IMR-90 (cell line): Measurements from ENCODE around the gene MAP1LC3C. TPM values are rescaled to one million over a fixed set of nuclear protein-coding genes. Genes with fewer than 3 reads are reported as not detected.

Source experiments
- ATAC-seq: fragments of 200-7000 bp; cut with Tn5 transposase; 2 replicates; pipeline ENCODE4 v1.9.1; 2020; ENCODE audit warnings: low read depth, mild to moderate bottlenecking, moderate library complexity
- BruUV-seq: library from RNA; stranded (reverse); fragments of 400-500 nt; replicated peaks from 2 replicates; lab custom pipeline; 2021; lab: Mats Ljungman, UMichigan
- CTCF ChIA-PET: fragments of 300-600 bp; formaldehyde crosslinking; extraction: SDS; loops from one replicate; lab custom pipeline; 2021; ENCODE audit warnings: antibody characterized with exemption; lab: Yijun Ruan, JAX
- POLR2A ChIA-PET: fragments of 300-600 bp; sonication (Branson Sonifier 250); formaldehyde crosslinking; loops from one replicate; lab custom pipeline; 2022; ENCODE audit warnings: antibody characterized with exemption; ENCODE audit not compliant: unreplicated experiment; lab: Charles Lee
- DNase-seq: peaks from one replicate; pipeline ENCODE4 v3.0.0; 2013
- H2AFZ ChIP-seq: replicated peaks from 2 replicates; pipeline ENCODE3; 2013; ENCODE audit warnings: low read length, mild to moderate bottlenecking; ENCODE audit not compliant: poor library complexity
- H2AK5ac ChIP-seq: 2 replicates; pipeline ENCODE4 v1.6.1; 2013; ENCODE audit warnings: low read depth, low read length, inconsistent platforms
- H2AK9ac ChIP-seq: replicated peaks from 2 replicates; pipeline ENCODE3; 2013; ENCODE audit warnings: mild to moderate bottlenecking, low read depth, low read length, moderate library complexity; ENCODE audit not compliant: poor library complexity
- H2BK120ac ChIP-seq: 2 replicates; pipeline ENCODE4 v1.6.1; 2013; ENCODE audit warnings: low read depth, low read length, inconsistent platforms
- H2BK15ac ChIP-seq: 3 replicates; pipeline ENCODE4 v1.6.1; 2013; ENCODE audit warnings: low read depth, low read length, inconsistent platforms
- H2BK20ac ChIP-seq: 2 replicates; pipeline ENCODE4 v1.6.1; 2013; ENCODE audit warnings: low read depth, mild to moderate bottlenecking, inconsistent platforms, low read length, moderate library complexity
- H2BK5ac ChIP-seq: 2 replicates; pipeline ENCODE4 v1.6.1; 2013; ENCODE audit warnings: mild to moderate bottlenecking, low read depth, low read length, inconsistent platforms; ENCODE audit not compliant: poor library complexity, severe bottlenecking
- H3K14ac ChIP-seq: replicated peaks from 2 replicates; pipeline ENCODE4 v1.6.1; 2013; ENCODE audit warnings: low read depth, low read length, inconsistent platforms
- H3K18ac ChIP-seq: 2 replicates; pipeline ENCODE4 v1.6.1; 2013; ENCODE audit warnings: low read depth, low read length, control low read depth
- H3K23ac ChIP-seq: 2 replicates; pipeline ENCODE4 v1.6.1; 2013; ENCODE audit warnings: low read depth, low read length, inconsistent platforms
- H3K27ac ChIP-seq: 2 replicates; pipeline ENCODE4 v1.5.1; 2013; ENCODE audit warnings: mild to moderate bottlenecking, control low read depth, low read length; ENCODE audit not compliant: insufficient read depth
- H3K27me3 ChIP-seq: 2 replicates; pipeline ENCODE4 v1.6.1; 2013; ENCODE audit warnings: low read length; ENCODE audit not compliant: control insufficient read depth, insufficient read depth
- H3K36me3 ChIP-seq: 2 replicates; pipeline ENCODE4 v1.6.1; 2013; ENCODE audit warnings: low read length, mixed read lengths; ENCODE audit not compliant: control insufficient read depth, insufficient read depth
- H3K4ac ChIP-seq: 2 replicates; pipeline ENCODE4 v1.6.1; 2013; ENCODE audit warnings: low read depth, low read length, inconsistent platforms
- H3K4me1 ChIP-seq: 2 replicates; pipeline ENCODE4 v1.6.1; 2013; ENCODE audit warnings: low read length, mixed read lengths; ENCODE audit not compliant: control insufficient read depth, insufficient read depth
- H3K4me2 ChIP-seq: 2 replicates; pipeline ENCODE4 v1.6.1; 2013; ENCODE audit warnings: low read depth, mild to moderate bottlenecking, control low read depth, low read length, moderate library complexity
- H3K4me3 ChIP-seq: 2 replicates; pipeline ENCODE4 v1.5.1; 2013; ENCODE audit warnings: low read depth, mild to moderate bottlenecking, control low read depth, low read length, moderate library complexity; ENCODE audit not compliant: insufficient read depth
- H3K56ac ChIP-seq: 2 replicates; pipeline ENCODE4 v1.6.1; 2013; ENCODE audit warnings: low read length, inconsistent platforms; ENCODE audit not compliant: insufficient read depth; ENCODE audit errors: extremely low read depth
- H3K79me1 ChIP-seq, 2 experiments: 2 replicates each; pipeline ENCODE4 v1.6.1; 2013; ENCODE audit warnings: low read length in 2 of 2, inconsistent platforms in 1 of 2, low read depth in 1 of 2
- H3K9ac ChIP-seq: 2 replicates; pipeline ENCODE4 v1.6.1; 2013; ENCODE audit warnings: low read depth, low read length, control low read depth
- H3K9me1 ChIP-seq: 2 replicates; pipeline ENCODE4 v1.6.1; 2013; ENCODE audit warnings: low read length, inconsistent platforms; ENCODE audit not compliant: insufficient read depth
- H3K9me3 ChIP-seq: 2 replicates; pipeline ENCODE4 v1.6.1; 2013; ENCODE audit warnings: low read length; ENCODE audit not compliant: control insufficient read depth, insufficient read depth
- H4K20me1 ChIP-seq: 2 replicates; pipeline ENCODE4 v1.6.1; 2013; ENCODE audit warnings: low read length, inconsistent platforms; ENCODE audit not compliant: insufficient read depth
- H4K5ac ChIP-seq: 2 replicates; pipeline ENCODE4 v1.6.1; 2013; ENCODE audit warnings: mild to moderate bottlenecking, low read depth, low read length, control low read depth
- H4K8ac ChIP-seq, 2 experiments: 2 replicates each; pipeline ENCODE4 v1.6.1; 2013; ENCODE audit warnings: low read depth in 2 of 2, low read length in 2 of 2, control low read depth in 1 of 2, inconsistent platforms in 1 of 2
- H4K91ac ChIP-seq: 2 replicates; pipeline ENCODE4 v1.6.1; 2013; ENCODE audit warnings: low read depth, low read length, inconsistent platforms; ENCODE audit not compliant: insufficient read depth
- BHLHE40 ChIP-seq: fragments of 150-350 bp; IDR thresholded peaks from 2 replicates; pipeline ENCODE4 v1.6.1; 2016; ENCODE audit warnings: mild to moderate bottlenecking, low read depth, low read length
- CEBPB ChIP-seq: IDR thresholded peaks from 2 replicates; pipeline ENCODE4 v1.6.1; 2012; ENCODE audit warnings: low read depth, low read length, improper control_type of control experiment
- CHD1 ChIP-seq: IDR thresholded peaks from 2 replicates; pipeline ENCODE4 v1.6.1; 2012; ENCODE audit warnings: low read depth, low read length, improper control_type of control experiment
- MAFK ChIP-seq: IDR thresholded peaks from 2 replicates; pipeline ENCODE4 v1.6.1; 2012; ENCODE audit warnings: low read depth, low read length, improper control_type of control experiment
- MAZ ChIP-seq: IDR thresholded peaks from 2 replicates; pipeline ENCODE4 v1.6.1; 2012; ENCODE audit warnings: low read depth, mild to moderate bottlenecking, low read length, improper control_type of control experiment, moderate library complexity, borderline replicate concordance
- MXI1 ChIP-seq: IDR thresholded peaks from 2 replicates; pipeline ENCODE4 v1.6.1; 2012; ENCODE audit warnings: low read depth, mild to moderate bottlenecking, low read length, moderate library complexity, borderline replicate concordance
- NFE2L2 ChIP-seq: fragments of 150-350 bp; IDR thresholded peaks from 2 replicates; pipeline ENCODE4 v1.6.1; 2016; ENCODE audit warnings: low read depth, mild to moderate bottlenecking, low read length
- RAD21 ChIP-seq: IDR thresholded peaks from 2 replicates; pipeline ENCODE4 v1.6.1; 2012; ENCODE audit warnings: low read length, improper control_type of control experiment
- RCOR1 ChIP-seq: IDR thresholded peaks from 2 replicates; pipeline ENCODE4 v1.6.1; 2012; ENCODE audit warnings: mild to moderate bottlenecking, low read length, improper control_type of control experiment; ENCODE audit not compliant: insufficient replicate concordance
- RFX5 ChIP-seq: IDR thresholded peaks from 2 replicates; pipeline ENCODE4 v1.8.0; 2012; ENCODE audit warnings: low read depth, mild to moderate bottlenecking, low read length, moderate library complexity
- SMC3 ChIP-seq: fragments of 150-350 bp; IDR thresholded peaks from 2 replicates; pipeline ENCODE4 v1.6.1; 2016; ENCODE audit warnings: low read depth, mild to moderate bottlenecking, antibody characterized with exemption, low read length, moderate library complexity
- WGBS, 2 experiments: methylation state at CpG; one replicate each; pipeline versions ENCODE4 v1.1.5 to v1.1.7; 2013; ENCODE audit warnings: missing lambda C conversion rate in 2 of 2; ENCODE audit not compliant: insufficient read length in 1 of 2; ENCODE audit errors: extremely low coverage in 2 of 2; 5-methylcytosine and 5-hydroxymethylcytosine counted together
- dilution Hi-C: fragments of 300-500 bp; cut with HindIII; formaldehyde crosslinking; loops from one replicate; pipeline ENCODE4 v1.14.3; 2018; ENCODE audit warnings: low sequenced_read_pairs; ENCODE audit not compliant: unreplicated experiment
- in situ Hi-C: fragments of 300-500 bp; cut with MboI; formaldehyde crosslinking; loops from 3 replicates; pipeline ENCODE4 v1.14.3; 2019; ENCODE audit warnings: low sequenced_read_pairs, inconsistent platforms, mixed read lengths
- intact Hi-C: fragments of 100-400 bp; cut with micrococcal nuclease; formaldehyde crosslinking; loops from 2 replicates; pipeline ENCODE4 v1.10.0; 2022
- polyA plus RNA-seq, 3 experiments: library from polyadenylated mRNA; depleted of rRNA; stranded (reverse); fragments of >200 nt; gene quantifications; 2 replicates each; pipeline ENCODE4 v1.2.3, GENCODE V29; 2012; ENCODE audit warnings: low replicate concordance in 1 of 3
- total RNA-seq: library from RNA; depleted of rRNA; stranded (reverse); fragments of >200 nt; gene quantifications from 2 replicates; pipeline ENCODE4 v1.2.3, GENCODE V29; 2012
- TF ChIP-seq, protein P1 (sequence below): conservative IDR thresholded peaks from 2 replicates; pipeline ENCODE4 v1.5.1; 2012; ENCODE audit warnings: mild to moderate bottlenecking, low read depth, low read length, improper control_type of control experiment
- TF ChIP-seq, protein P2 (sequence below): fragments of 150-350 bp; IDR thresholded peaks from 2 replicates; pipeline ENCODE4 v1.6.1; 2017; ENCODE audit warnings: mild to moderate bottlenecking, antibody characterized with exemption, low read length, low read depth
- TF ChIP-seq, protein P3 (sequence below): fragments of 150-350 bp; IDR thresholded peaks from 2 replicates; pipeline ENCODE4 v1.6.1; 2016; ENCODE audit warnings: low read depth, mild to moderate bottlenecking, low read length, moderate library complexity, borderline replicate concordance

The MAP1LC3C gene
- total and polyA plus RNA-seq, 2 of the 4 experiments (the other 2 are of a cell fraction), result under 0.01 TPM; not detected in 1

DNA sequence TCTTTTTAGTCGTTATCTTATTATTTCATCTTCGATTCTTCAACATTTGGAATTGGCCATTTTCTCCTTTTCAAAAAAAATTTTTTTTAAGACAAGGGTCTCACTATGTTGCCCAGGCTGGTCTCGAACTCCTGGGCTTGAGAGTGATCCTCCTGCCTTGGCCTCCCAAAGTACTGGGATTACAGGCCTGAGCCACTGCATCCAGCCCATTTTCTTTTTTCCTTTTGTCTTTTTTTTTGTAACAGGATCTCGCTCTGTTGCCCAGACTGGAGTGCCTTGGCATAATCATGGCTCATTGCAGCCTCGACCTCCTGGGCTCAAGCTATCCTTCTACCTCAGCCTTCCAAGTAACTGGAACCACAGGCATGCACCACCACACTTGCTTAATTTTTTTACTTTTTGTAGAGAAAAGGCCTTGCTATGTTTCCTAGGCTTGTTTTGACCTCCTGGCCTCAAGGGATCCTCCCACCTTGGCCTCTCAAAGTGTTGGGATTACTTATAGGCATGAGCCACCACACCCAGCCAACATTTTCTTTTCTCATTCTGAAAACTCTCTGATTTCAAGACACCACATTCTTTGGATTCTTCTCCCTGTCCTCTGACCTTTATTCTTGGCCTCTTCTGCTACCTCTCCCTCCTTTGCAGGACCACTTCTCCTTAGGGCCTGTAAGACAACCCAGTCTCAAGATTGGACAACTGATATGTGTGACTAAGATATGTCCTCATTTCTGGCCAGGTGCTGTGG, 6.0 kb upstream of the MAP1LC3C start:
- Histone ChIP-seq H3K36me3 (no peaks in the 10 kb centered on the region), H3K56ac (no peak overlapping the region), H3K4me1 (no peaks in the 10 kb centered on the region), H4K5ac (no peak overlapping the region), H4K20me1 (no peaks in the 10 kb centered on the region), H3K4me2 (no peak overlapping the region), H3K23ac (no peak overlapping the region), H3K27ac (no peak overlapping the region), H3K9me1 (no peaks in the 10 kb centered on the region), H3K4me3 (no peak overlapping the region), H2AK9ac (no peak overlapping the region), H3K14ac (no peak overlapping the region), H2BK5ac (no peak overlapping the region), H3K4ac (no peak overlapping the region), H4K8ac (no peak overlapping the region), H2BK20ac (no peak overlapping the region), H3K9ac (no peak overlapping the region), H2BK15ac (no peak overlapping the region), H2BK120ac (no peak overlapping the region), H2AK5ac (no peak overlapping the region), H3K79me1 (no peaks in the 10 kb centered on the region), H3K9me3 (no peaks in the 10 kb centered on the region; the same call in 1 of the 2 replicates), H2AFZ (no peak overlapping the region), H4K91ac (no peak overlapping the region), H3K18ac (no peak overlapping the region), H3K27me3 (no peaks in the 10 kb centered on the region)
- dilution Hi-C loops (no loop called here), in situ Hi-C loops (no loop called here), intact Hi-C loops (no loop called here)
- 83% methylated on average over 1 of the region's 5 CpGs; no CpG with 5 or more reads in 1 of the 2 experiments for whole genome bisulfite sequencing, 2 experiments
- DNase-seq (no peak), ATAC-seq (no peak)
- no peak for TF ChIP-seq CEBPB
- TF ChIP-seq RFX5, result no peak
- TF ChIP-seq SMC3, result no peak
- TF ChIP-seq, protein P1, sequence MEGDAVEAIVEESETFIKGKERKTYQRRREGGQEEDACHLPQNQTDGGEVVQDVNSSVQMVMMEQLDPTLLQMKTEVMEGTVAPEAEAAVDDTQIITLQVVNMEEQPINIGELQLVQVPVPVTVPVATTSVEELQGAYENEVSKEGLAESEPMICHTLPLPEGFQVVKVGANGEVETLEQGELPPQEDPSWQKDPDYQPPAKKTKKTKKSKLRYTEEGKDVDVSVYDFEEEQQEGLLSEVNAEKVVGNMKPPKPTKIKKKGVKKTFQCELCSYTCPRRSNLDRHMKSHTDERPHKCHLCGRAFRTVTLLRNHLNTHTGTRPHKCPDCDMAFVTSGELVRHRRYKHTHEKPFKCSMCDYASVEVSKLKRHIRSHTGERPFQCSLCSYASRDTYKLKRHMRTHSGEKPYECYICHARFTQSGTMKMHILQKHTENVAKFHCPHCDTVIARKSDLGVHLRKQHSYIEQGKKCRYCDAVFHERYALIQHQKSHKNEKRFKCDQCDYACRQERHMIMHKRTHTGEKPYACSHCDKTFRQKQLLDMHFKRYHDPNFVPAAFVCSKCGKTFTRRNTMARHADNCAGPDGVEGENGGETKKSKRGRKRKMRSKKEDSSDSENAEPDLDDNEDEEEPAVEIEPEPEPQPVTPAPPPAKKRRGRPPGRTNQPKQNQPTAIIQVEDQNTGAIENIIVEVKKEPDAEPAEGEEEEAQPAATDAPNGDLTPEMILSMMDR, result no peak
- TF ChIP-seq RCOR1, result no peak
- TF ChIP-seq, protein P2, sequence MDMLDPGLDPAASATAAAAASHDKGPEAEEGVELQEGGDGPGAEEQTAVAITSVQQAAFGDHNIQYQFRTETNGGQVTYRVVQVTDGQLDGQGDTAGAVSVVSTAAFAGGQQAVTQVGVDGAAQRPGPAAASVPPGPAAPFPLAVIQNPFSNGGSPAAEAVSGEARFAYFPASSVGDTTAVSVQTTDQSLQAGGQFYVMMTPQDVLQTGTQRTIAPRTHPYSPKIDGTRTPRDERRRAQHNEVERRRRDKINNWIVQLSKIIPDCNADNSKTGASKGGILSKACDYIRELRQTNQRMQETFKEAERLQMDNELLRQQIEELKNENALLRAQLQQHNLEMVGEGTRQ, result no peak
- TF ChIP-seq RAD21, result no peak
- TF ChIP-seq MXI1, result no peak
- TF ChIP-seq, protein P3, sequence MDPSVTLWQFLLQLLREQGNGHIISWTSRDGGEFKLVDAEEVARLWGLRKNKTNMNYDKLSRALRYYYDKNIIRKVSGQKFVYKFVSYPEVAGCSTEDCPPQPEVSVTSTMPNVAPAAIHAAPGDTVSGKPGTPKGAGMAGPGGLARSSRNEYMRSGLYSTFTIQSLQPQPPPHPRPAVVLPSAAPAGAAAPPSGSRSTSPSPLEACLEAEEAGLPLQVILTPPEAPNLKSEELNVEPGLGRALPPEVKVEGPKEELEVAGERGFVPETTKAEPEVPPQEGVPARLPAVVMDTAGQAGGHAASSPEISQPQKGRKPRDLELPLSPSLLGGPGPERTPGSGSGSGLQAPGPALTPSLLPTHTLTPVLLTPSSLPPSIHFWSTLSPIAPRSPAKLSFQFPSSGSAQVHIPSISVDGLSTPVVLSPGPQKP, result no peak
- TF ChIP-seq NFE2L2, result no peak
- TF ChIP-seq MAZ, result no peak
- no peak for TF ChIP-seq MAFK
- TF ChIP-seq CHD1, result no peak
- TF ChIP-seq BHLHE40, result no peak
- ChIA-PET CTCF (no interaction called here), POLR2A (no interaction called here)
- no TSS peak for BruUV-seq
